HCEC 1CT (cell line): ENCODE data around the gene CIRBP.

ENCODE experiments used
- DNase-seq: peaks from one replicate; pipeline ENCODE4 v3.0.0-alpha.2; 2017

CIRBP gene

GRCh38 chr19:1269065-1269477, at the start of gene CIRBP:
TSS of gene CIRBP (plus strand) at chr19:1269332. CDS start at chr19:1270934, 1,602 bp downstream.
- peak; percentile 99 for DNase-seq

- DNase-seq: no peak
Measured at GRCh38 chr19:1219786-1220476, 49.2 kb upstream of the CIRBP start.

DNA sequence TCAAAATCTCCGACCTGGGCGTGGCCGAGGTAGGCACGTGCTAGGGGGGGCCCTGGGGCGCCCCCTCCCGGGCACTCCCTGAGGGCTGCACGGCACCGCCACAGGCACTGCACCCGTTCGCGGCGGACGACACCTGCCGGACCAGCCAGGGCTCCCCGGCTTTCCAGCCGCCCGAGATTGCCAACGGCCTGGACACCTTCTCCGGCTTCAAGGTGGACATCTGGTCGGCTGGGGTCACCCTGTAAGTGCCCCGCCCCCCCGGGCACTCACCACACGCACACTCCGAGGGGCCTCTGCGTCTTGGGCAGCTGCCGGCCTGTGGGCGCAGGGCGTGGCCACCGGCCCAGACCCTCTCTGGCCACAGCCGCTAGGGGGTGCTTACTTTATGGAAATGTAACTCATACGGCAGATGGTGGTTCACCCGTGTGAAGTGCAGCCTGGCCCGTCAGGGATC, 48.6 kb upstream of the CIRBP start:
- no peak for DNase-seq

GRCh38 chr19:1220976-1221903, 47.9 kb upstream of the CIRBP start:
- DNase-seq: no peak

GRCh38 chr19:1221904-1222255, 47.3 kb upstream of the CIRBP start:
- DNase-seq: no peak

- DNase-seq: no peak
Measured at GRCh38 chr19:1222394-1222793, 46.7 kb upstream of the CIRBP start.

DNA sequence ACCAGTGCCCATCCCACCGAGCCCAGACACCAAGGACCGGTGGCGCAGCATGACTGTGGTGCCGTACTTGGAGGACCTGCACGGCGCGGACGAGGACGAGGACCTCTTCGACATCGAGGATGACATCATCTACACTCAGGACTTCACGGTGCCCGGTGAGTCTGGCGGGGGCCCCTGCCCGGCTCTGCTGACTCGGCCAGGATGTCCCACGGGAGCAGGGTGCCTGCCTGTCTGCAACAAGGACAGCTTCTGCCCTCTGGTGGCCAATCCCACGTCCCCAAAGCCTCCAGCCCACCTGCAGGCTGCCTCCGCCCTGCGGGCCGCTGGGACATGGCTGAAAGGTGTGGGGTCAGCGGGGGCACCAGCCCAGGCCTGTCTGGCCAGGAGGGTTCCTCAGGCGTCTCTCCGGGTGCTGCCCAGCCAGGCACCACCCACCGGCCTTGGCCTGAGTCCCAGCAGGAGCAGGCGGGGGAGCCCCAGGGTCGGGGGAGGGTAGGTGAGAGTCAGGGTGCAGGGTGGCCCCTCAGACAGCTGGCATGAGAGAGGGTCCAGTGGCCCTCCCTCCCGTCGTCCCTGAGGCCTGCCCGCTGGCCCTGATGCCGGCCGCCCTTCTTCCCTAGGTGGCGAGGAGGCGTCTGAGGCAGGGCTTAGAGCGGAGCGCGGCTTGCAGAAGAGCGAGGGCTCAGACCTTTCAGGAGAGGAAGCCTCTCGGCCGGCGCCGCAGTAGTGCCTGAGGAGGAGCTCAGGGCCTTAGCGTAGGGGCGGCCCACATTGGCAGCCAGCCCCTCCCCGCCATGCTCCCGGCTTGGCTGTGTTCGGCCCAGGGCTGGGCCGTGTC, 45.9 kb upstream of the CIRBP start:
- no peak for DNase-seq

- no peak for DNase-seq
Measured at GRCh38 chr19:1224047-1224825, 44.9 kb upstream of the CIRBP start.

DNA sequence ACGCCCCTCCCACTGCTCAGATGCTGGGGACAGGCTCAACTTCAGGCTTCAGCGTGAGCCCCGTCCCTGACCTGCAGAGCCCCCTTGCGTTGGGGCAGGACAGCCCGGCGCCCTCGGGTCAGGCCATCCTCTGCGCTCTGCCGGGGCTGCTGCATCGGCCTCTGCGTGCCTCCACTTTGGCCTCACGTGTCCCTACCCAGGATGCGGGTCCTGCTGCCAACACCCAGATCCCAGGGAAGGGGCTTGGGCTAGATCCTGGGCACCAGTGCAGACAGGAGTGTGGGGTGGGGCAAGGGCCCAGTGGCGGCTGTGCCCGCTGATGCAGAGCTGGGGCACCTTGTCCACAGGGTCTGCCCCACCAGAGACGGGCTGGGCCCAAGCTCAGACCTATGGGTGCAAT, 44.3 kb upstream of the CIRBP start:
- DNase-seq: no peak

GRCh38 chr19:1225440-1226226, 43.5 kb upstream of the CIRBP start:
- no peak for DNase-seq

GRCh38 chr19:1226227-1226518, 43.0 kb upstream of the CIRBP start:
- no peak for DNase-seq

DNA sequence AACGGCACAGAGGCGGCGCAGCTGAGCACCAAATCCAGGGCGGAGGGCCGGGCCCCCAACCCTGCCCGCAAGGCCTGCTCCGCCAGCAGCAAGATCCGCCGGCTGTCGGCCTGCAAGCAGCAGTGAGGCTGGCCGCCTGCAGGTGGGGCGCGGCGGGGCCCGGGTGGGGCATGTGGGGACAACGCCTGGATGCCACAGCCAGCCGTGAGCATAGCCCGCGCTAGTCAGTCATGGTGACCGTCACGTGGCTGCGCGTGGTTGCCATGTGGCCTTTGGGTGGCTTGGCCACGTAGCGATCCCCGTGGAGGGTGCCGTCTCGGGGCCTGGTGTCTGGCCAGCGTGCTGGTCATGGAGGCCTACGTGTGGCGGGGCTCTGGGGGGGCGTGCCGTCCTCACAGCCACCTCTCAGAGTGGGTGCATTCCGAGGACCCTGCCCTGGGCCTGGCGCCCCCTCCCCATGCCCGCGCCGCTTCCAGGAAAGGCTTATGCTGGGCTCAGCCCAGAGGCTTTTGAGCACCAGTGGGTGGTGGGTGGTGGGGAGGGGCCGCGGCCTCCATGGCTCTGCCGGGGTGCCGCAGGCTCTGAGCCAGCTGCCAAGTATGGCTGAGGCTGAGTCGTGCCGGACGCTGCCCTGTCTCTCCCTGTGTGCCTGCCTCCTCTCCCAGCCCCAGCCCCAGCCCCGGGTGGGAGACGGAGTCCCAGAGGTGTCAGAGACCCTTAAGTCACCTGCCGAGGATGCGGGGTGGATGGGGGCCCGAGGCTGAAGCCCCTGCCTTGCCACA, 42.4 kb upstream of the CIRBP start:
- no peak for DNase-seq

DNA sequence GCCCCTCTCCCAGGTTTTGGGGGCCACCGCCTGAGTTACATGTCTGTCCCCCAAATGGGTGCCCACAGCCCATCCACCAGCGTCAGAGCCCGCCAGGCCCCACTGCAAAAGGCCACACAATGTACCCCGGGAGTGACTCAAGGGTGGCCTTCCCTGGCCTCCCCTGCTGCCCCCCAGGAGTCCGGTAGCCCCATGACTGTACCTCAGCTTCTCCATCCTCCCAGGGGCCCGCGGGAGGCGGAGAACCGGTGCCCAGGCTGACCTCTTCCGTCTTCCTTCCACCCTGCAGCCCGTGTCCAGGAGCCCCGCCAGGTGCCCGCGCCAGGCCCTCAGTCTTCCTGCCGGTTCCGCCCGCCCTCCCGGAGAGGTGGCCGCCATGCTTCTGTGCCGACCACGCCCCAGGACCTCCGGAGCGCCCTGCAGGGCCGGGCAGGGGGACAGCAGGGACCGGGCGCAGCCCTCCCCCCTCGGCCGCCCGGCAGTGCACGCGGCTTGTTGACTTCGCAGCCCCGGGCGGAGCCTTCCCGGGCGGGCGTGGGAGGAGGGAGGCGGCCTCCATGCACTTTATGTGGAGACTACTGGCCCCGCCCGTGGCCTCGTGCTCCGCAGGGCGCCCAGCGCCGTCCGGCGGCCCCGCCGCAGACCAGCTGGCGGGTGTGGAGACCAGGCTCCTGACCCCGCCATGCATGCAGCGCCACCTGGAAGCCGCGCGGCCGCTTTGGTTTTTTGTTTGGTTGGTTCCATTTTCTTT, 41.7 kb upstream of the CIRBP start:
- no peak for DNase-seq

DNA sequence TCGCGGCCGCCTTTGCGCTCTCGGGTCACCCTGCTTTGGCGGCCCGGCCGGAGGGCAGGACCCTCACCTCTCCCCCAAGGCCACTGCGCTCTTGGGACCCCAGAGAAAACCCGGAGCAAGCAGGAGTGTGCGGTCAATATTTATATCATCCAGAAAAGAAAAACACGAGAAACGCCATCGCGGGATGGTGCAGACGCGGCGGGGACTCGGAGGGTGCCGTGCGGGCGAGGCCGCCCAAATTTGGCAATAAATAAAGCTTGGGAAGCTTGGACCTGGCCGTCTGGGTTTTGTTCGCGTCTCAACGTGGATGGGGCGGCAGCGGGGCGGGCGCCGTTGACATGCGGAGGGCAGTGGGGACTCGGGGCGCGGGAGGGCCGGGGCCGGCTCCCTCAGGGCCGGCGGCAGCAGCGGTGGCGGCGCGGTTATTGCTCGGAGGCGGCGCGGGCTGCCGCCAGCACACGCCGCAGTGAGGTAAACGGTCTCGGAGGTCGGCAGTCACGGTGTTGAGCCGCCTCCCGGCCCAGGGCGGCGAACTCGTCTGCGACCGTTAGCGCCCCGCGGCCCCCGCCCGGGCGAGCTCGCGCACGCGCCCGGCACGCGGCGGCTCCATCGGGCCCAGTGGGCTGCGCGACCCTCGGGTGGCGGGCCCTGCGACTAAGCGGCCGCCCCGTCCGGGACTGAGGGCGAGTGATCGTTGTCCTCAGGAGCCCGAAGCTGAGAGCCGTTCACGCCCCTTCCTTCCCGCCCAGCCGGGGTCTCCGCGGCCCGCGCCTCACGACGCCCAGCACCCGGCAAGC, 40.8 kb upstream of the CIRBP start:
- no peak for DNase-seq

DNA sequence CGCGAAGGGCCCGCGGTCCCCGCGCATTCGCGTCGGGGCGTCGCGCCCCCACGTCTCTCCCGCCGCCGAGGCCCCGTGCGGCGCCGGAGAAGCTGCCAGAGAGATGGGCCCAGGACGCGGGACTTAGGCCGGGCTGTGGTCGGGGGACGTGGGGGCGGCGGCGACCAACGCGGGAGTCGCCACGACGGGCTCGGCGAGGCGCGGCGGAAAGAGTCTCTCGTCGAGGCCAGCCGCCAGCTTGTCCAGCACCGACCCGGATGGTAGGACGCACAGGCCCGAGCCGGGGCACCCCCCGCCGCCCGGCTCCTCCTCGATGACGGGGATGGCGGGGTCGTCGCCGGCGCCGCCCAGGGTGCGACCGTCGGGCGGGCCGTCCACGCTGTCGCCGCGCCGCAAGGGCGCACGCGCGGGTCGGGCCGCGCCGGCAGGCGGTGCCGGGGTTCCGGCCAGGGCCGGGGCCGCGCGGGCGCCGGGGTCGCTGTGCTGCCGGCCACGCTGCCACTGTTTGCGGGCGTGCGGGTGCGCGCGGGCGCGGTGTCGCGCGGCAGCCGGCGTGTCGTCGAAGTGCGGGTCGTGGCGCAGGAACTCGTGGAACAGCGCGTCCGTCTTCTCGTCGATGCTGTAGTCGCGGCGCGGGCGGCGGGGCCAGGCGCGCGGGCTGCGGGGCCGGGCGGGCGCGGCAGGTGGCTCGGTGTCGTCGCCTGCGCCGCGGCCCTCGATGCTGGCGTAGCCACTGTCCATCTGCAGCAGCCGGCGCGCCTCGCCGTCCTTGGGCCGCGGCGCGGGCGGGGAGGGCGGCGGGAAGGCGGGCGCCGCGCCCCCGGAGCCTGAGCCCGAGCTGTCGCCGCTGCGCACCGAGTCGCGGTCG, 39.8 kb upstream of the CIRBP start:
- no peak for DNase-seq

- no peak for DNase-seq
Measured at GRCh38 chr19:1229924-1230782, 39.0 kb upstream of the CIRBP start.

DNA sequence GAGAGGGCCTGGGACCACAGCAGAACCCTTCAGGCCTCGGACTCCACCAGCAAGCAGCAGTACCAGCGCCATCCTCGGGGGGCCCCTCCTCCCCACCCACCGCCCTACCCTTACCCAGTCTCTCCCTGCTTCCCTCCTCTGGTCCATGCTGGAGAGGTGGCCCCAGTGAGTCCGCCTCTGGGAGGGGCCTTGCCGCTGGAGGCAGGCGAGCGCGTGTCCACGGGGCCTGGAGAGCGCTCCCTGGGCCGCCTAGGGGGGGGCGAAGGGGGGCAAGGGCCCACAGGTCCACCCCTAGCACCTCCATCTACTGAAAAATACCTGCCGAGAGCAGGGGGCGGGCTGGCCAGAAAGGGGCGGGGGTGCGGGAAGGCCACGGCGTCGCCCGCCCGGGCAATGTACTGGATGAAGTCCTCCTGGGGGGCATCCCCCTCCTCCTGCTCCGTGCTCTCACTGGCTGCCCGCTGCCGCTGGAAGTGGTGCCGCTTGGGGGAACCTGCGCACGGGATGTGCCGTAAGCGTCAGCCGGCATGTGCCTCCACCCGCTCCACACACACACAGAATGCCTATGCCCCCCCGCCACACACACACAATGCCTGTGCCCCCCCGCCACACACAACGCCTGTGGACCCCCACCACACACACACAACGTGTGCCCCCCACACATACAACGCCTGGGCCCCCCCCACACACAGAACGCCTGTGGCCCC, 38.2 kb upstream of the CIRBP start:
- DNase-seq: no peak
